HepG2 (cell line): ENCODE measurements around the gene MPP3. TPM values are rescaled to one million over a fixed set of nuclear protein-coding genes. Genes with fewer than 3 reads are reported as not detected.

ENCODE experiments used
- CHD4 ChIP-seq: fragments of 200-600 bp; sonication (generic); IDR thresholded peaks from 2 replicates; pipeline ENCODE4 v1.7.0; 2017; ENCODE audit warnings: mild to moderate bottlenecking, low read length, borderline replicate concordance
- ESRRA ChIP-seq: sonication (generic); formaldehyde crosslinking; IDR thresholded peaks from 2 replicates; pipeline ENCODE4 v1.5.1; 2020; ENCODE audit warnings: mild to moderate bottlenecking, low read depth, missing genetic modification reagents
- GABPA ChIP-seq, 2 experiments: IDR thresholded peaks; 2 replicates each; pipeline ENCODE4 v1.6.1; 2011 to 2016; ENCODE audit warnings: low read depth in 2 of 2, low read length in 1 of 2, missing biosample characterization in 1 of 2, missing genetic modification characterization in 1 of 2
- MTA1 ChIP-seq: sonication (generic); formaldehyde crosslinking; IDR thresholded peaks from 2 replicates; pipeline ENCODE4 v1.4.0; 2020; ENCODE audit warnings: missing genetic modification reagents, mild to moderate bottlenecking, borderline replicate concordance
- NCOA1 ChIP-seq: sonication (generic); formaldehyde crosslinking; IDR thresholded peaks from 2 replicates; pipeline ENCODE4 v1.9.0; 2021; ENCODE audit warnings: missing genetic modification reagents
- NFE2L1 ChIP-seq: sonication (generic); formaldehyde crosslinking; IDR thresholded peaks from 2 replicates; pipeline ENCODE4 v1.4.0; 2020; ENCODE audit warnings: missing genetic modification reagents, mild to moderate bottlenecking, borderline replicate concordance
- NR0B2 ChIP-seq: sonication (generic); formaldehyde crosslinking; IDR thresholded peaks from 2 replicates; pipeline ENCODE4 v1.4.0; 2020; ENCODE audit warnings: mild to moderate bottlenecking, missing genetic modification reagents
- RBM39 ChIP-seq: fragments of 200-400 bp; formaldehyde crosslinking; IDR thresholded peaks from one replicate; pipeline ENCODE4 v1.6.1; 2018; ENCODE audit warnings: antibody characterized with exemption, mild to moderate bottlenecking, low read depth, low read length; ENCODE audit not compliant: poor library complexity, severe bottlenecking
- RFXAP ChIP-seq: sonication (generic); formaldehyde crosslinking; IDR thresholded peaks from 2 replicates; pipeline ENCODE4 v1.4.0; 2020; ENCODE audit warnings: missing genetic modification reagents, borderline replicate concordance
- RXRA ChIP-seq: sonication (generic); formaldehyde crosslinking; IDR thresholded peaks from 2 replicates; pipeline ENCODE4 v1.5.1; 2020; ENCODE audit warnings: missing genetic modification reagents
- SNAPC2 ChIP-seq: sonication (generic); formaldehyde crosslinking; IDR thresholded peaks from 2 replicates; pipeline ENCODE4 v1.8.1; 2022; ENCODE audit warnings: mild to moderate bottlenecking, missing genetic modification reagents
- SP5 ChIP-seq: IDR thresholded peaks from 2 replicates; pipeline ENCODE4 v1.6.1; 2016; ENCODE audit warnings: low read depth, borderline replicate concordance
- TRAFD1 ChIP-seq: sonication (generic); formaldehyde crosslinking; IDR thresholded peaks from 2 replicates; pipeline ENCODE4 v1.5.1; 2020; ENCODE audit warnings: missing genetic modification reagents, mild to moderate bottlenecking, borderline replicate concordance
- TRIM22 ChIP-seq: fragments of 450-650 bp; IDR thresholded peaks from 2 replicates; pipeline ENCODE4 v1.6.1; 2017
- ZBTB44 ChIP-seq: sonication (generic); formaldehyde crosslinking; IDR thresholded peaks from 2 replicates; pipeline ENCODE4 v1.4.0; 2020; ENCODE audit warnings: missing genetic modification reagents
- ZNF354B ChIP-seq: sonication (generic); formaldehyde crosslinking; IDR thresholded peaks from 2 replicates; pipeline ENCODE4 v1.8.0; 2022; ENCODE audit warnings: mild to moderate bottlenecking, missing genetic modification reagents
- ZNF737 ChIP-seq: sonication (generic); formaldehyde crosslinking; IDR thresholded peaks from 2 replicates; pipeline ENCODE4 v1.5.0; 2020; ENCODE audit warnings: missing genetic modification reagents, mild to moderate bottlenecking, borderline replicate concordance
- polyA plus RNA-seq, 8 experiments: library from polyadenylated mRNA; depleted of rRNA in 3 of 8; stranded (reverse) in 7 of 8; unstranded in 1 of 8; fragments of >200 nt; fragmentation: Illumina TruSeq in 4 of 8; extraction: Trizol in 4 of 8; gene quantifications; 2 replicates each; pipeline versions ENCODE4 v1.2.1 to v1.2.3, GENCODE V29; 2011 to 2016; ENCODE audit warnings: low read depth in 4 of 8, missing spikeins in 1 of 8, mixed read lengths in 1 of 8; ENCODE audit not compliant: insufficient read depth in 1 of 8
- total RNA-seq, 5 experiments: library from RNA; depleted of rRNA; stranded (reverse); fragments of >200 nt; fragmentation: Illumina TruSeq; extraction: Trizol; gene quantifications; 2 replicates each; pipeline ENCODE4 v1.2.3, GENCODE V29; 2016; ENCODE audit warnings: low read depth in 1 of 5
- TF ChIP-seq, protein P1 (sequence below): sonication (generic); formaldehyde crosslinking; IDR thresholded peaks from 2 replicates; pipeline ENCODE4 v1.4.0; 2020; ENCODE audit warnings: missing genetic modification reagents, borderline replicate concordance
- TF ChIP-seq, protein P2 (sequence below): IDR thresholded peaks from 2 replicates; pipeline ENCODE4 v1.6.1; 2016; ENCODE audit warnings: mild to moderate bottlenecking, missing biosample characterization, missing genetic modification reagents

The MPP3 gene
- total and polyA plus RNA-seq, 2 of the 13 experiments (the other 11 are each of a cell fraction or from before 2014, with no cell fraction given) = 0.91 to 1.8 TPM

- TF ChIP-seq, protein P1, sequence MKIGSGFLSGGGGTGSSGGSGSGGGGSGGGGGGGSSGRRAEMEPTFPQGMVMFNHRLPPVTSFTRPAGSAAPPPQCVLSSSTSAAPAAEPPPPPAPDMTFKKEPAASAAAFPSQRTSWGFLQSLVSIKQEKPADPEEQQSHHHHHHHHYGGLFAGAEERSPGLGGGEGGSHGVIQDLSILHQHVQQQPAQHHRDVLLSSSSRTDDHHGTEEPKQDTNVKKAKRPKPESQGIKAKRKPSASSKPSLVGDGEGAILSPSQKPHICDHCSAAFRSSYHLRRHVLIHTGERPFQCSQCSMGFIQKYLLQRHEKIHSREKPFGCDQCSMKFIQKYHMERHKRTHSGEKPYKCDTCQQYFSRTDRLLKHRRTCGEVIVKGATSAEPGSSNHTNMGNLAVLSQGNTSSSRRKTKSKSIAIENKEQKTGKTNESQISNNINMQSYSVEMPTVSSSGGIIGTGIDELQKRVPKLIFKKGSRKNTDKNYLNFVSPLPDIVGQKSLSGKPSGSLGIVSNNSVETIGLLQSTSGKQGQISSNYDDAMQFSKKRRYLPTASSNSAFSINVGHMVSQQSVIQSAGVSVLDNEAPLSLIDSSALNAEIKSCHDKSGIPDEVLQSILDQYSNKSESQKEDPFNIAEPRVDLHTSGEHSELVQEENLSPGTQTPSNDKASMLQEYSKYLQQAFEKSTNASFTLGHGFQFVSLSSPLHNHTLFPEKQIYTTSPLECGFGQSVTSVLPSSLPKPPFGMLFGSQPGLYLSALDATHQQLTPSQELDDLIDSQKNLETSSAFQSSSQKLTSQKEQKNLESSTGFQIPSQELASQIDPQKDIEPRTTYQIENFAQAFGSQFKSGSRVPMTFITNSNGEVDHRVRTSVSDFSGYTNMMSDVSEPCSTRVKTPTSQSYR (CRISPR knock-in tag) = no peak
- TF ChIP-seq ZNF737 (CRISPR knock-in tag) = no peak
- no peak for TF ChIP-seq TRIM22
- TF ChIP-seq MTA1 = peak; percentile 85
- TF ChIP-seq CHD4 = no peak
- peak; percentile 60; the same call in 1 of the 2 replicates for TF ChIP-seq ESRRA (CRISPR knock-in tag)
- TF ChIP-seq RXRA (CRISPR knock-in tag) = no peak; the same call in 1 of the 2 replicates
- TF ChIP-seq SP5 = peak; percentile 59
- TF ChIP-seq SNAPC2 (CRISPR knock-in tag) = peak; percentile 53; the same call in 1 of the 2 replicates
- TF ChIP-seq ZBTB44 (CRISPR knock-in tag) = peak; percentile 41; the same call in 1 of the 2 replicates
- TF ChIP-seq, protein P2, sequence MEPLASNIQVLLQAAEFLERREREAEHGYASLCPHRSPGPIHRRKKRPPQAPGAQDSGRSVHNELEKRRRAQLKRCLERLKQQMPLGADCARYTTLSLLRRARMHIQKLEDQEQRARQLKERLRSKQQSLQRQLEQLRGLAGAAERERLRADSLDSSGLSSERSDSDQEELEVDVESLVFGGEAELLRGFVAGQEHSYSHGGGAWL (CRISPR knock-in tag) = peak; percentile 75
- TF ChIP-seq RFXAP = peak; percentile 91
- no peak for TF ChIP-seq GABPA (IDR thresholded peaks at IDR 0.05; ENCODE audit: low read depth, low read length)
- no peak for TF ChIP-seq GABPA (CRISPR knock-in tag; IDR thresholded peaks at IDR 0.05; ENCODE audit: low read depth)
- TF ChIP-seq NR0B2 = peak; percentile 77; the same call in 1 of the 2 replicates
- TF ChIP-seq RBM39 = peak; percentile 89
- TF ChIP-seq TRAFD1 = no peak; the same call in 1 of the 2 replicates
- TF ChIP-seq ZNF354B (CRISPR knock-in tag) = no peak
- no peak for TF ChIP-seq NFE2L1
- peak; percentile 88; the same call in 1 of the 2 replicates for TF ChIP-seq NCOA1 (CRISPR knock-in tag)
Observed at GRCh38 chr17:43778337-43779144, 54.4 kb downstream of the MPP3 start, which contains the start of gene DUSP3 (continued).
